ENCODE measurements around the gene PSPC1.

PSPC1 gene

GRCh38 chr13:19664481-19665230 is 118.1 kb downstream of the PSPC1 start:
- H3K27ac ChIP-seq = no peak overlapping the region
- TF ChIP-seq, protein P1, sequence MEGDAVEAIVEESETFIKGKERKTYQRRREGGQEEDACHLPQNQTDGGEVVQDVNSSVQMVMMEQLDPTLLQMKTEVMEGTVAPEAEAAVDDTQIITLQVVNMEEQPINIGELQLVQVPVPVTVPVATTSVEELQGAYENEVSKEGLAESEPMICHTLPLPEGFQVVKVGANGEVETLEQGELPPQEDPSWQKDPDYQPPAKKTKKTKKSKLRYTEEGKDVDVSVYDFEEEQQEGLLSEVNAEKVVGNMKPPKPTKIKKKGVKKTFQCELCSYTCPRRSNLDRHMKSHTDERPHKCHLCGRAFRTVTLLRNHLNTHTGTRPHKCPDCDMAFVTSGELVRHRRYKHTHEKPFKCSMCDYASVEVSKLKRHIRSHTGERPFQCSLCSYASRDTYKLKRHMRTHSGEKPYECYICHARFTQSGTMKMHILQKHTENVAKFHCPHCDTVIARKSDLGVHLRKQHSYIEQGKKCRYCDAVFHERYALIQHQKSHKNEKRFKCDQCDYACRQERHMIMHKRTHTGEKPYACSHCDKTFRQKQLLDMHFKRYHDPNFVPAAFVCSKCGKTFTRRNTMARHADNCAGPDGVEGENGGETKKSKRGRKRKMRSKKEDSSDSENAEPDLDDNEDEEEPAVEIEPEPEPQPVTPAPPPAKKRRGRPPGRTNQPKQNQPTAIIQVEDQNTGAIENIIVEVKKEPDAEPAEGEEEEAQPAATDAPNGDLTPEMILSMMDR (IDR thresholded peaks at IDR 0.05) = no peak
- no peak for DNase-seq (ENCODE audit: low spot score)
- no peak overlapping the region for H3K4me3 ChIP-seq

- no peak for DNase-seq (ENCODE audit: low spot score)
- TF ChIP-seq, protein P1 (IDR thresholded peaks at IDR 0.05) = no peak
- Histone ChIP-seq H3K27ac (no peak overlapping the region), H3K4me3 (no peak overlapping the region)
Observed at GRCh38 chr13:19663416-19663979, 119.2 kb downstream of the PSPC1 start.

GRCh38 chr13:19661561-19661960 is 121.2 kb downstream of the PSPC1 start:
- H3K4me3 ChIP-seq = no peak overlapping the region
- H3K27ac ChIP-seq = no peak overlapping the region
- no peak for DNase-seq (ENCODE audit: low spot score)
- TF ChIP-seq, protein P1 (IDR thresholded peaks at IDR 0.05) = no peak

DNA sequence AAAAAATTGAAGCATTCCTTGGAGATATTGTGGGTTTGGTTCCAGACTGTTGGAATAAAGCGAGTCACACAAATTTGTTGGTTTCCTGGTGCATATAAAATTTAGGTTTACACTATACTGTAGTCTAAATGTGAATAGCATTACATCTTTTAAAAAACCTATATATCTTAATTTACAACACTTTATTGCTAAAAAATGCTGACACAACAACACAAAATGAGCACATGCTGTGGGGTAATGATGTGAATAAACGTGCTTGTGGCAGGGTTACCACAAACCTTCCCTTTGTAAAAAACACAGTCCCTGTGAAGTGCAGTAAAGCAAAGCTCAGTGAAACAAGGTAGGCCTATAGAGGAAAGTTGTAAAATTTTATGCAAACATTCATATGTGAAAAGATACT is 121.6 kb downstream of the PSPC1 start:
- Histone ChIP-seq H3K4me3 (no peak overlapping the region), H3K27ac (no peak overlapping the region)
- DNase-seq (ENCODE audit: low spot score) = no peak
- TF ChIP-seq, protein P1 (IDR thresholded peaks at IDR 0.05) = no peak

GRCh38 chr13:19658831-19659230 is 123.9 kb downstream of the PSPC1 start:
- no peak for DNase-seq (ENCODE audit: low spot score)
- TF ChIP-seq, protein P1 (IDR thresholded peaks at IDR 0.05) = no peak
- Histone ChIP-seq H3K27ac (no peak overlapping the region), H3K4me3 (no peak overlapping the region)

DNA sequence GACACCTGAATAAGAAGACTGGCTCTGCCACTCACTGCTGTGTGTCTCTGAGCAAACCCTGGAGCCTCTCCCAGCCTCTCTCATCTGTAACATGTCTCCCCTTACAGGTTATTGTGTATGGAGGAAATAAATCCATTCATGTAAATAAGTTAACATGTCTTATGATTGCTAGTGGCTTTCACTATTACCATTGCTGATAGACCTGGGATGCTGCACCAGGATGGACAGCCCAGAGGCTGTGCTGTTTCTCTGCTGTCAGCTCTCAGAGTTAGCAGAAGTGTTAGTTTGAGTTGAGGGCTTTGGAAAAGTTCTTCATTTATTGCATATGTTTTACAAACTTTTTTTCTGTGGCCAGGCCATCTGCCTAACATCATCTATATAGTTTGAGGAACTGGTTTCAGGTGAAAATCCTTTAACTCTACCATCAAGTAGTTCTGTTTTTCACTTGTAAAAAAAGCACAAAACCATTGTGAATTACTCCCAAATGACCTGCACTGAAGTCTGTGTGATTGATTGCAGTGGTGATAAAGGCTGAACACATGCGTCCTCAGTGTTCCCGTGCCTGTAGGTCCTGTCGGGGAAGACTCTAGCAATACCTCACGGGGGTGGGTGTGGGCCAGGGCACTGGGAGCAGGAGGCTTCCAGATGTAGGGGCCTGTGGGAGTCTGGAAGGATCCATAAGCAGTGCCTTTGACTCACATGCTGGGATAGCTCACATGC is 124.7 kb downstream of the PSPC1 start:
- Histone ChIP-seq H3K27ac (no peak overlapping the region), H3K4me3 (no peak overlapping the region)
- TF ChIP-seq, protein P1 (IDR thresholded peaks at IDR 0.05) = no peak
- DNase-seq (ENCODE audit: low spot score) = no peak

All from coronary artery (tissue), 2 donors.